K562 (cell line): ENCODE data around the gene COLEC12. TPM values are rescaled to one million over a fixed set of nuclear protein-coding genes. Genes with fewer than 3 reads are reported as not detected.

Experiments used
- ATAC-seq: fragments of 200-7000 bp; cut with Tn5 transposase; 3 replicates; pipeline ENCODE4 v1.9.1; 2020; ENCODE audit warnings: moderate library complexity
- BruUV-seq: library from RNA; stranded (reverse); fragments of 400-500 nt; replicated peaks from 2 replicates; lab custom pipeline; 2021; lab: Mats Ljungman, UMichigan
- CTCF ChIA-PET: fragments of 300-600 bp; formaldehyde crosslinking; extraction: SDS; loops from one replicate; lab custom pipeline; 2021; ENCODE audit warnings: low intra/inter-chr PET ratio; lab: Yijun Ruan, JAX
- POLR2A ChIA-PET: fragments of 300-600, 350-650 bp; sonication (Branson Sonifier 250); formaldehyde crosslinking; extraction: SDS; loops from one replicate; lab custom pipeline; 2021; ENCODE audit warnings: antibody characterized with exemption, inconsistent platforms; lab: Yijun Ruan, JAX
- DNase-seq, 4 experiments: peaks; one replicate each; pipeline versions ENCODE4 v3.0.0 to v3.0.0-alpha.2; 2011 to 2018; ENCODE audit warnings: low spot score in 3 of 4, mixed read lengths in 3 of 4; ENCODE audit errors: extremely low read depth in 1 of 4
- FAIRE-seq: peaks from 2 replicates; lab custom pipeline; 2011; peaks lifted over from hg19 to GRCh38; lab: Jason Lieb, UNC
- H2AFZ ChIP-seq: 2 replicates; pipeline ENCODE4 v1.6.0; 2011; ENCODE audit warnings: low read depth, low read length, control low read depth, inconsistent platforms
- H3K27ac ChIP-seq: fragments of 200-600 bp; 3 replicates; pipeline ENCODE4 v1.8.0; 2011; ENCODE audit warnings: low read depth, mild to moderate bottlenecking, control low read depth, inconsistent platforms, low read length, moderate library complexity, mixed read lengths; ENCODE audit errors: extremely low read depth
- H3K27me3 ChIP-seq, 2 experiments: fragments of 300-600 bp in 1 of 2; 2 replicates in 1 of 2; 3 replicates in 1 of 2; pipeline versions ENCODE4 v1.6.0 to v1.8.0; 2011; ENCODE audit warnings: inconsistent platforms in 2 of 2, low read length in 2 of 2, mild to moderate bottlenecking in 1 of 2, mixed read lengths in 1 of 2, moderate library complexity in 1 of 2; ENCODE audit not compliant: control insufficient read depth in 2 of 2, insufficient read depth in 2 of 2
- H3K36me3 ChIP-seq: fragments of 300-600 bp; 3 replicates; pipeline ENCODE4 v1.8.0; 2011; ENCODE audit warnings: mild to moderate bottlenecking, low read length, inconsistent platforms; ENCODE audit not compliant: control insufficient read depth, insufficient read depth
- H3K4me1 ChIP-seq, 2 experiments: fragments of 200-600 bp in 1 of 2; replicated peaks in 1 of 2; 2 replicates in 1 of 2; 3 replicates in 1 of 2; pipeline versions ENCODE4 v1.5.1 to v1.8.0; 2011; ENCODE audit warnings: inconsistent platforms in 2 of 2, low read length in 2 of 2, mild to moderate bottlenecking in 1 of 2, mixed read lengths in 1 of 2, moderate library complexity in 1 of 2; ENCODE audit not compliant: control insufficient read depth in 2 of 2, insufficient read depth in 2 of 2
- H3K4me2 ChIP-seq: 2 replicates; pipeline ENCODE4 v1.6.1; 2011; ENCODE audit warnings: low read length, control low read depth, inconsistent platforms, mixed read lengths; ENCODE audit not compliant: insufficient read depth
- H3K4me3 ChIP-seq: fragments of 200-600 bp; sonication (generic), shearing (Covaris generic); 2 replicates; pipeline ENCODE4 v1.5.1; 2016; ENCODE audit warnings: control low read depth, inconsistent platforms
- H3K79me2 ChIP-seq: fragments of 200-600 bp; 3 replicates; pipeline ENCODE4 v1.8.0; 2011; ENCODE audit warnings: low read length, inconsistent platforms; ENCODE audit not compliant: control insufficient read depth, insufficient read depth
- H3K9ac ChIP-seq, 2 experiments: 2 replicates each; pipeline versions ENCODE4 v1.6.0 to v1.6.1; 2011; ENCODE audit warnings: low read depth in 2 of 2, low read length in 2 of 2, control low read depth in 1 of 2, inconsistent platforms in 1 of 2, mild to moderate bottlenecking in 1 of 2, mixed read lengths in 1 of 2; ENCODE audit not compliant: insufficient read depth in 1 of 2
- H3K9me1 ChIP-seq: one replicate; pipeline ENCODE4 v1.6.0; 2011; ENCODE audit warnings: inconsistent platforms, mild to moderate bottlenecking, low read length, moderate library complexity; ENCODE audit not compliant: control insufficient read depth, insufficient read depth
- H3K9me3 ChIP-seq: replicated peaks from 2 replicates; pipeline ENCODE4 v1.5.1; 2011; ENCODE audit warnings: low read depth, low read length, inconsistent platforms; ENCODE audit not compliant: control insufficient read depth, insufficient read depth
- H4K20me1 ChIP-seq: replicated peaks from 2 replicates; pipeline ENCODE4 v1.6.1; 2011; ENCODE audit warnings: low read length, inconsistent platforms, mixed read lengths; ENCODE audit not compliant: control insufficient read depth, insufficient read depth
- HDGF ChIP-seq: fragments of 450-650 bp; IDR thresholded peaks from 2 replicates; pipeline ENCODE4 v1.6.1; 2016
- JUNB ChIP-seq: fragments of 450-650 bp; formaldehyde crosslinking; conservative IDR thresholded peaks from 2 replicates; pipeline ENCODE4 v1.4.0; 2020; ENCODE audit warnings: mild to moderate bottlenecking
- TFAM ChIP-seq: fragments of 250-450 bp; sonication (Bioruptor Pico); conservative IDR thresholded peaks from 2 replicates; pipeline ENCODE4 v1.5.0; 2021; ENCODE audit warnings: mild to moderate bottlenecking, moderate library complexity
- ZNF24 ChIP-seq: fragments of 450-650 bp; IDR thresholded peaks from 2 replicates; pipeline ENCODE4 v1.6.1; 2016
- ZNF280A ChIP-seq: fragments of 450-650 bp; IDR thresholded peaks from 2 replicates; pipeline ENCODE4 v1.6.1; 2018; ENCODE audit warnings: mild to moderate bottlenecking, low read depth; ENCODE audit not compliant: partially characterized antibody
- ZNF311 ChIP-seq: fragments of 250-450 bp; sonication (Bioruptor Pico); IDR thresholded peaks from 2 replicates; pipeline ENCODE4 v1.4.0; 2020; ENCODE audit warnings: mild to moderate bottlenecking, moderate library complexity
- ZNF740 ChIP-seq, 3 experiments: fragments of 200-800 bp in 1 of 3; sonication (Bioruptor generic) in 1 of 3; sonication (generic) in 1 of 3; formaldehyde crosslinking in 1 of 3; IDR thresholded peaks; 2 replicates each; pipeline versions ENCODE4 v1.6.1 to v1.8.0; 2016 to 2022; ENCODE audit warnings: mild to moderate bottlenecking in 2 of 3, missing compliant biosample characterization in 2 of 3, missing genetic modification characterization in 2 of 3, missing genetic modification reagents in 1 of 3
- WGBS: fragments of 100-300 bp; shearing (Covaris generic); methylation state at CpG from one replicate; pipeline ENCODE4 v1.1.6; 2016; ENCODE audit warnings: low coverage, mixed read lengths; ENCODE audit not compliant: insufficient coverage; ENCODE audit errors: missing lambda C conversion rate; 5-methylcytosine and 5-hydroxymethylcytosine counted together
- in situ Hi-C: fragments of 300-500 bp; cut with MboI; formaldehyde crosslinking; loops from 4 replicates; pipeline ENCODE4 v1.15.0; 2018; ENCODE audit warnings: inconsistent platforms, mixed read lengths
- intact Hi-C: fragments of 100-400 bp; cut with micrococcal nuclease; formaldehyde crosslinking; loops from 2 replicates; pipeline ENCODE4 v1.14.2; 2022
- polyA plus RNA-seq, 8 experiments: library from polyadenylated mRNA; depleted of rRNA in 4 of 8; stranded (reverse) in 5 of 8; unstranded in 3 of 8; fragments of >200 nt; fragmentation: Nextera tagmentation in 2 of 8; fragmentation: Illumina TruSeq in 1 of 8; extraction: Ambion mirVana in 2 of 8; extraction: Trizol in 1 of 8; gene quantifications; 2 replicates each; pipeline versions ENCODE4 v1.2.1 to v1.2.3, GENCODE V29; 2011 to 2014; ENCODE audit warnings: inconsistent platforms in 1 of 8, missing spikeins in 1 of 8
- total RNA-seq, 7 experiments: library from RNA; depleted of rRNA in 6 of 7; stranded (reverse); fragments of >200 nt in 6 of 7; fragmentation: Illumina TruSeq in 2 of 7; extraction: Trizol in 2 of 7; gene quantifications; 2 replicates each; pipeline versions ENCODE4 v1.2.1 to v1.2.3, GENCODE V29; 2011 to 2021; ENCODE audit warnings: low replicate concordance in 1 of 7

Gene COLEC12
- total and polyA plus RNA-seq, 9 of the 15 experiments (the other 6 are each of a cell fraction or from before 2014, with no cell fraction given), result 0.04 TPM; not detected in 8

GRCh38 chr18:432791-433190 is 67.7 kb downstream of the COLEC12 start:
- H3K9ac ChIP-seq, result no peak overlapping the region
- no peak overlapping the region for H3K4me3 ChIP-seq
- 5% methylated on average over 4 of the region's 4 CpGs for WGBS
- no peak for TF ChIP-seq ZNF24
- TF ChIP-seq ZNF740 (CRISPR knock-in tag; IDR thresholded peaks at IDR 0.05), result no peak
- no peak for TF ChIP-seq ZNF740 (tag; IDR thresholded peaks at IDR 0.05)
- no peak for TF ChIP-seq HDGF
- TF ChIP-seq ZNF311, result no peak
- TF ChIP-seq ZNF280A, result no peak
- no peak for TF ChIP-seq TFAM (CRISPR knock-in tag)
- TF ChIP-seq JUNB (CRISPR knock-in tag), result no peak
- no peaks in the 10 kb centered on the region for H3K79me2 ChIP-seq
- no peak overlapping the region for H3K4me2 ChIP-seq
- no peaks in the 10 kb centered on the region for H3K9me1 ChIP-seq
- in situ Hi-C loops, result no loop called here
- FAIRE-seq (no peak), ATAC-seq (no peak), DNase-seq (no peak)
- H3K9me3 ChIP-seq, result no peaks in the 10 kb centered on the region
- no TSS peak for BruUV-seq
- ChIA-PET POLR2A (interaction anchor here (0.6 kb wide), 1 partner anchor 13 kb away, joined by 3 read pairs; no protein-coding TSS in a partner anchor), CTCF (no interaction called here)
- H4K20me1 ChIP-seq, result no peaks in the 10 kb centered on the region
- no peaks in the 10 kb centered on the region for H3K36me3 ChIP-seq
- intact Hi-C loops, result no loop called here
- no peak overlapping the region for H2AFZ ChIP-seq
- no peak overlapping the region for H3K27ac ChIP-seq
- H3K27me3 ChIP-seq, result peaks cover 4 to 5% of the 10 kb centered on the region in 2 experiments; a peak in 3 of 5 replicates
- no peaks in the 10 kb centered on the region; a peak in 1 of 5 replicates for H3K4me1 ChIP-seq
